ENCODE measurements around the gene PMAIP1.

PMAIP1 gene

GRCh38 chr18:59950215-59950944 lies 50.6 kb downstream of the PMAIP1 start:
- Histone ChIP-seq H3K27ac (replicated peaks) (no peak overlapping the region), H3K27me3 (ENCODE audit: insufficient read depth, poor library complexity, severe bottlenecking) (no peaks in the 10 kb centered on the region), H3K4me3 (replicated peaks; ENCODE audit: insufficient read depth, low read length) (no peak overlapping the region)
- TF ChIP-seq REST (IDR thresholded peaks at IDR 0.05; ENCODE audit: insufficient replicate concordance, low read depth) (no peak), CTCF (IDR thresholded peaks at IDR 0.05; ENCODE audit: insufficient read depth, low read length) (no peak), POLR2AphosphoS5 (IDR thresholded peaks at IDR 0.05; ENCODE audit: low read depth) (no peak), GABPA (IDR thresholded peaks at IDR 0.05; ENCODE audit: low read depth) (no peak), SPI1 (IDR thresholded peaks at IDR 0.05; ENCODE audit: borderline replicate concordance, low read depth) (no peak)
- DNase-seq (ENCODE audit: low read depth in 1 of 2, low spot score in 1 of 2) = no peak

- Histone ChIP-seq H3K27me3 (ENCODE audit: insufficient read depth, poor library complexity, severe bottlenecking) (no peaks in the 10 kb centered on the region), H3K27ac (replicated peaks) (no peak overlapping the region)
- DNase-seq (ENCODE audit: low read depth in 1 of 2, low spot score in 1 of 2) = no peak
Measured at GRCh38 chr18:59951591-59951990, 51.8 kb downstream of the PMAIP1 start.

More at GRCh38 chr18:59951591-59951990, 51.8 kb downstream of the PMAIP1 start:
- no peak for TF ChIP-seq SPI1 (IDR thresholded peaks at IDR 0.05; ENCODE audit: borderline replicate concordance, low read depth)
- no peak for TF ChIP-seq CTCF (IDR thresholded peaks at IDR 0.05; ENCODE audit: insufficient read depth, low read length)
- TF ChIP-seq GABPA (IDR thresholded peaks at IDR 0.05; ENCODE audit: low read depth) = no peak
- no peak for TF ChIP-seq POLR2AphosphoS5 (IDR thresholded peaks at IDR 0.05; ENCODE audit: low read depth)
- no peak for TF ChIP-seq REST (IDR thresholded peaks at IDR 0.05; ENCODE audit: insufficient replicate concordance, low read depth)
- H3K4me3 ChIP-seq (replicated peaks; ENCODE audit: insufficient read depth, low read length) = no peak overlapping the region
